Duodenal mucosa (tissue), 2 donors: Measurements from ENCODE around the gene GNAI2.

ENCODE experiments used
- H3K27ac ChIP-seq: one replicate; pipeline ENCODE4 v1.7.0; 2013; ENCODE audit warnings: low read depth, low read length
- H3K27me3 ChIP-seq, 2 donors: one replicate each; pipeline ENCODE4 v1.7.0; 2013; ENCODE audit warnings: low read length in 2 of 2, control low read depth in 1 of 2; ENCODE audit not compliant: insufficient read depth in 2 of 2, control insufficient read depth in 1 of 2
- H3K36me3 ChIP-seq, 2 donors: one replicate each; pipeline ENCODE4 v1.7.0; 2013; ENCODE audit warnings: low read length in 2 of 2, control low read depth in 1 of 2; ENCODE audit not compliant: insufficient read depth in 2 of 2, control insufficient read depth in 1 of 2
- H3K4me1 ChIP-seq, 2 donors: one replicate each; pipeline ENCODE4 v1.7.0; 2013; ENCODE audit warnings: low read length in 2 of 2, control low read depth in 1 of 2; ENCODE audit not compliant: insufficient read depth in 2 of 2, control insufficient read depth in 1 of 2
- H3K4me3 ChIP-seq, 2 donors: one replicate each; pipeline ENCODE4 v1.7.0; 2013; ENCODE audit warnings: low read length in 2 of 2, low read depth in 1 of 2
- H3K9ac ChIP-seq, 2 donors: one replicate each; pipeline ENCODE4 v1.7.0; 2013; ENCODE audit warnings: low read length in 2 of 2, low read depth in 1 of 2
- H3K9me3 ChIP-seq, 2 donors: one replicate each; pipeline ENCODE4 v1.7.0; 2013; ENCODE audit warnings: low read length in 2 of 2, control low read depth in 1 of 2; ENCODE audit not compliant: control insufficient read depth in 1 of 2

The GNAI2 gene

GRCh38 chr3:50212971-50213370 is 23.0 kb upstream of the GNAI2 start:
- H3K4me1 ChIP-seq, result peaks cover 15 to 17% of the 10 kb centered on the region in 2 donors
- H3K27me3 ChIP-seq, result no peaks in the 10 kb centered on the region
- no peak overlapping the region for H3K9ac ChIP-seq
- no peaks in the 10 kb centered on the region for H3K36me3 ChIP-seq
- H3K4me3 ChIP-seq, result no peak overlapping the region
- no peak overlapping the region for H3K27ac ChIP-seq
- no peaks in the 10 kb centered on the region for H3K9me3 ChIP-seq

GRCh38 chr3:50213373-50213772 is 22.6 kb upstream of the GNAI2 start:
- Histone ChIP-seq H3K9ac (no peak overlapping the region), H3K36me3 (no peaks in the 10 kb centered on the region), H3K4me3 (no peak overlapping the region), H3K27me3 (no peaks in the 10 kb centered on the region), H3K9me3 (no peaks in the 10 kb centered on the region), H3K4me1 (peaks cover 15 to 17% of the 10 kb centered on the region in 2 donors), H3K27ac (no peak overlapping the region)

GRCh38 chr3:50214824-50215223 is 21.2 kb upstream of the GNAI2 start:
- Histone ChIP-seq H3K27ac (no peak overlapping the region), H3K9me3 (no peaks in the 10 kb centered on the region), H3K4me1 (peaks cover 14 to 15% of the 10 kb centered on the region in 2 donors), H3K36me3 (no peaks in the 10 kb centered on the region), H3K27me3 (no peaks in the 10 kb centered on the region), H3K4me3 (no peak overlapping the region), H3K9ac (no peak overlapping the region)

- H3K4me3 ChIP-seq, result no peak overlapping the region
- H3K27me3 ChIP-seq, result no peaks in the 10 kb centered on the region
- H3K9me3 ChIP-seq, result no peaks in the 10 kb centered on the region
- peaks cover 7 to 8% of the 10 kb centered on the region in 2 donors for H3K4me1 ChIP-seq
- H3K9ac ChIP-seq, result no peak overlapping the region
- H3K36me3 ChIP-seq, result no peaks in the 10 kb centered on the region
- no peak overlapping the region for H3K27ac ChIP-seq
These were observed 20.5 kb upstream of the GNAI2 start for GRCh38 chr3:50215529-50215928.

- no peaks in the 10 kb centered on the region for H3K4me1 ChIP-seq
- no peaks in the 10 kb centered on the region for H3K27me3 ChIP-seq
- no peaks in the 10 kb centered on the region for H3K9me3 ChIP-seq
- H3K4me3 ChIP-seq, result no peak overlapping the region
- no peaks in the 10 kb centered on the region for H3K36me3 ChIP-seq
- no peak overlapping the region for H3K27ac ChIP-seq
- no peak overlapping the region for H3K9ac ChIP-seq
These were observed 18.3 kb upstream of the GNAI2 start for GRCh38 chr3:50217681-50218080.

- H3K27me3 ChIP-seq, result no peaks in the 10 kb centered on the region
- H3K9me3 ChIP-seq, result no peaks in the 10 kb centered on the region
- H3K4me1 ChIP-seq, result no peaks in the 10 kb centered on the region
- H3K27ac ChIP-seq, result no peak overlapping the region
- H3K4me3 ChIP-seq, result no peak overlapping the region
- no peak overlapping the region for H3K9ac ChIP-seq
- H3K36me3 ChIP-seq, result no peaks in the 10 kb centered on the region
These were observed 17.6 kb upstream of the GNAI2 start for GRCh38 chr3:50218448-50218847.

GRCh38 chr3:50219285-50219684 is 16.7 kb upstream of the GNAI2 start:
- no peak overlapping the region for H3K27ac ChIP-seq
- no peaks in the 10 kb centered on the region for H3K4me1 ChIP-seq
- H3K9ac ChIP-seq, result no peak overlapping the region
- H3K9me3 ChIP-seq, result no peaks in the 10 kb centered on the region
- H3K36me3 ChIP-seq, result no peaks in the 10 kb centered on the region
- no peak overlapping the region for H3K4me3 ChIP-seq
- no peaks in the 10 kb centered on the region for H3K27me3 ChIP-seq

- Histone ChIP-seq H3K9ac (no peak overlapping the region), H3K4me3 (no peak overlapping the region), H3K9me3 (no peaks in the 10 kb centered on the region), H3K4me1 (no peaks in the 10 kb centered on the region), H3K36me3 (no peaks in the 10 kb centered on the region), H3K27ac (no peak overlapping the region), H3K27me3 (no peaks in the 10 kb centered on the region)
These were observed 15.9 kb upstream of the GNAI2 start for GRCh38 chr3:50220109-50220508.

- H3K27ac ChIP-seq, result no peak overlapping the region
- H3K9ac ChIP-seq, result no peak overlapping the region
- no peaks in the 10 kb centered on the region for H3K27me3 ChIP-seq
- no peaks in the 10 kb centered on the region for H3K36me3 ChIP-seq
- no peak overlapping the region for H3K4me3 ChIP-seq
- peaks cover 0 to 3% of the 10 kb centered on the region in 2 donors for H3K4me1 ChIP-seq
- H3K9me3 ChIP-seq, result no peaks in the 10 kb centered on the region
These were observed 15.0 kb upstream of the GNAI2 start for GRCh38 chr3:50221051-50221410.

- H3K9ac ChIP-seq, result no peak overlapping the region
- H3K4me3 ChIP-seq, result no peak overlapping the region
These were observed 14.4 kb upstream of the GNAI2 start for GRCh38 chr3:50221411-50222168.

More at GRCh38 chr3:50221411-50222168, 14.4 kb upstream of the GNAI2 start:
- Histone ChIP-seq H3K9me3 (no peaks in the 10 kb centered on the region), H3K27me3 (no peaks in the 10 kb centered on the region), H3K27ac (no peak overlapping the region), H3K4me1 (peaks cover 0 to 8% of the 10 kb centered on the region in 2 donors), H3K36me3 (no peaks in the 10 kb centered on the region)
